H1 (cell line): ENCODE data around the gene CES4A. TPM values are rescaled to one million over a fixed set of nuclear protein-coding genes. Genes with fewer than 3 reads are reported as not detected.

Experiments used
- HDAC6 ChIP-seq: IDR thresholded peaks from one replicate; pipeline ENCODE4 v1.7.1; 2012; ENCODE audit warnings: low read depth, mild to moderate bottlenecking, inconsistent platforms, low read length, moderate library complexity
- MAX ChIP-seq: IDR thresholded peaks from 2 replicates; pipeline ENCODE4 v1.6.1; 2012; ENCODE audit warnings: inconsistent platforms
- TAF1 ChIP-seq: IDR thresholded peaks from 2 replicates; pipeline ENCODE4 v1.6.1; 2011; ENCODE audit warnings: mild to moderate bottlenecking, low read depth, low read length
- polyA plus RNA-seq, 7 experiments: library from polyadenylated mRNA; depleted of rRNA in 3 of 7; stranded (reverse) in 5 of 7; unstranded in 2 of 7; fragments of >200 nt in 5 of 7; fragments of 200-250 nt in 2 of 7; gene quantifications; 1 replicate in 5 of 7; 2 replicates in 1 of 7; 4 replicates in 1 of 7; pipeline versions ENCODE4 v1.2.1 to v1.2.3, GENCODE V29; 2011 to 2013; ENCODE audit warnings: missing spikeins in 2 of 7, mixed read lengths in 2 of 7
- total RNA-seq: library from RNA; stranded (reverse); fragmentation: NEBNext Ultra II Directional; extraction: Animal tissue kit (Norgen Biotek cat#: 25700); gene quantifications from 2 replicates; pipeline ENCODE4 v1.2.1, GENCODE V29; 2021

Gene CES4A
- total and polyA plus RNA-seq, 2 of the 8 experiments (the other 6 are each of a cell fraction or from before 2014, with no cell fraction given): 0.93 to 1.5 TPM

- TF ChIP-seq MAX (no peak), TAF1 (no peak), HDAC6 (no peak)
Measured at GRCh38 chr16:66949472-66949871, 38.9 kb upstream of the CES4A start (continued).
